Brain pericyte (primary cell): ENCODE data around the gene MBNL1.
"Not testable (repeated sequence)": the region's sequence is repeated elsewhere in the genome, so short reads cannot be mapped to it uniquely, and the experiment has no call there.

Experiments used
- DNase-seq: peaks from one replicate; pipeline ENCODE4 v3.0.0-alpha.2; 2012; ENCODE audit warnings: low read depth, low spot score

The MBNL1 gene

GRCh38 chr3:152319256-152319655 lies 50.5 kb downstream of the MBNL1 start:
- DNase-seq, result no peak

DNA sequence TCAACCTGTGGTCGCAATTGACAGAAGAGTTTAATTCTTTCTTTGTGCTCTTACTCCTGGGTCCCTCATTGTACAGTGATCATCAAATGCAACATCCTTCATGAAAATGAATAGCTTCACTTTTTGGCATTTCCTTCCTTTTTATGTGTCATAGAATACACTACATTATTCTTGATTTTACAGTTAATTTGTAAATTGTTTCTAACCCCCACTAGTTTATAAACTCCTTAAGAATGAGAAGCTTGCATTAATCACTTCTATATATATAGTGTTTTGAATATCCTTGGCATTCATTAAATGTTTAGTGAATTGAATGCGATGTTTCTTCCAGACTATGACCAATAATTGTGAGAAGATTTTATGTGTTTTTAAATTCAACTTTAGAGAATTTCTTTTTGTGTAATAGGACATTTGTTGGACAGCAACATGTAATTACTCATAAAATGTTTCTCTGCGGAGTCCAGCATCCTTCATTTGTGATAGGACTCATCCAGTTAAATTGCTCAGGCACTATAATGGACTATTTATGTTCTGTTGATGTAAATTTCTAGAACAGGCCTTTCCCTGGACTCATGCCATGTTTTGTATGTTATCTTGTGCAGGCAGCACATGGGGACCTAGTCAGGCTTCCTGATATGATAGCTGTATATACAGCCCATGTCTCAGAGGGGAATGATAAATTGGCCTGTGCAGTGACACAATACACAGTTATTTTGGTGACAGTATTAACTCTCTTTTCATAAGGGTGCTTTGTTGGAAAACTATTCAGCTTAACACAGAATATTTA lies 51.3 kb downstream of the MBNL1 start:
- no peak for DNase-seq

DNA sequence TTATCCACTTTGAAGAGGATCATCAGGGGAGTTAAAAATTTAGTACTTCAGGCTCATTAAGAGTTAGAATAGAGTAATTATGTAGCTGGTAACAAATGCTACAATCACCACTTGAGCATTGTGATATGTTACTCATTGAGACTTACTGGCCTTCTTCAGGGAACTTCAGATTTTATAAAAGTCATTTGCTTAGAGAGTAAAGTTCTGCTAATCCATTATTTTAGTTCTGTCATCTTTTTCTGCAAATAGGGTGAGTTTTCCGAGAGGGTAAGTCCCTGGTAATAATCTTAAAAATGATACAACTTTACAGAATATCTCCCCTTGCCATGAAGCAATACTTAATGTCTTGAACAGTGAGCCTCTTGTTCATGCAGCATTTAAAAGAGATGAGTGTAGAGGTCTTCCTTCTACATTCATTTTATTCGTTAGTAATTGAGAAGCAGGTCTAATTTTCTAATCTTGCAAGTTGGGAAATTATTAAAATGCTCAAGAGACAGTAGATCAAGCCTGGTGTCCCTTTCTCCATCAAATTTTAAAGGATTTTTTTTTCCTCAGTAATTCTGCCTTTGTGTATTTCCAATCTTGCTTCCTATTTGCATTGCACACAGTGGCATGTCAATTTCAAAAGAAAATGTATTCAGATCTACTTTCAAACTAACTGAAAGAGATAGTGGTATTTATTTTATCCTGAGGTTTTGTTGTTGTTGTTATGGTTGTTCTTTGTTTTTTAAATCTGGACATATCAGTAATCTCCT lies 52.6 kb downstream of the MBNL1 start:
- no peak for DNase-seq

DNA sequence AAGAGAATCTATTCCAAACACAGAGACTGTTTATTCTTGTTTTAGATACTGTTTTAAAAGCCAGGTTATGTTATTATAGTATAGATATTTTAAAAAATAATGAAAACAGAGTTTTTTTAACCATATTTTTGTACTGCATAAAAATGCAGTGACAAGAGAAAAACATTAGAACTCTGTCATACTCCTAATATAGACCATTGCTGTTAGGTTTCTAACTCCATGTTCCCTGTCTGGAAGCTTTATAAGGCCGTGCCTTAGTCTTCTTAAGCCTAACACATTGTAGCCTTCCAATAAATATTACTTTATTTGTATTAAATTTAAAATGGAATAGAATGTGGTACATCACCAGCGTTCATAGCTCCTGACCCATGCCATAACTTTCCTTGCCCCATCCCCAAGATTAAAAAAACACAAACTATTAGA lies 53.2 kb downstream of the MBNL1 start:
- no peak for DNase-seq

DNA sequence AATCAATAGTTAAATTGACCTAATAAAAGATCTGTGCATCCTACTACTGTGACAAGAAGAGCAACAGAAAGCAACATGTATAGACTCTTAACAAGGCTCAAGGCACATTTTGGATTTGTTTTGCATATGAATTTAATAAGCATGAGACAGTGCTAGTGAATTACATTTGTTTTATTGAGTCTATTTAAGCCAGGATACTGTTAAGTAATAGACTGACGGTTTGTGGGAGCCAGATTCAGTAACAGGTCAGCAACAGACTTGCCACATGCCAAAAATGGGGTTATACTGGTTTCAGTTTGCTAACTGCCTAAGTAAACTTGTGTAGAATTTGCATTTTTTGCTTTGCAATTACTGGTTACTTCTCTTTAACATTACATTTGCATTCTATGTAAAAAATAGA lies 54.0 kb downstream of the MBNL1 start:
- DNase-seq, result no peak

GRCh38 chr3:152323834-152324233 lies 55.1 kb downstream of the MBNL1 start:
- DNase-seq, result no peak

GRCh38 chr3:152325136-152325535 lies 56.4 kb downstream of the MBNL1 start:
- DNase-seq, result no peak

DNA sequence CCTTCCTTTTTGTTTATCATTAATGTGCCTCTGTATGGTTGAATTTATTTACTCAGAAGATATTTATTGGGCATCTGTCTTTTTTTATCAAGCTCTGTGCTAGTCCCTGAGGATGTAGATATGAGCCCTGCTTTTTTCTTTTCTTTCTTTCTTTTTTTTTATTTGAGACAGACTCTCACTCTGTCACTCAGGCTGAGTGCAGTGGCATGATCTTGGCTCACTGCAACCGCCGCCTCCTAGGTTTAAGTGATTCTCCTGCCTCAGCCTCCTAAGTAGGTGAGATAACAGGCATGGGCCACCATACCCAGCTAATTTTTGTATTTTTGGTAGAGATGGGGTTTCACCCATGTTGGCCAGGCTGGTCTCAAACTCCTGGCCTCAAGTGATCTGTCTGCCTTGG lies 58.5 kb downstream of the MBNL1 start:
- DNase-seq, result no peak

GRCh38 chr3:152328841-152329240 lies 60.1 kb downstream of the MBNL1 start:
- peak; percentile 38 for DNase-seq

GRCh38 chr3:152330559-152330958 lies 61.8 kb downstream of the MBNL1 start:
- no peak for DNase-seq

DNA sequence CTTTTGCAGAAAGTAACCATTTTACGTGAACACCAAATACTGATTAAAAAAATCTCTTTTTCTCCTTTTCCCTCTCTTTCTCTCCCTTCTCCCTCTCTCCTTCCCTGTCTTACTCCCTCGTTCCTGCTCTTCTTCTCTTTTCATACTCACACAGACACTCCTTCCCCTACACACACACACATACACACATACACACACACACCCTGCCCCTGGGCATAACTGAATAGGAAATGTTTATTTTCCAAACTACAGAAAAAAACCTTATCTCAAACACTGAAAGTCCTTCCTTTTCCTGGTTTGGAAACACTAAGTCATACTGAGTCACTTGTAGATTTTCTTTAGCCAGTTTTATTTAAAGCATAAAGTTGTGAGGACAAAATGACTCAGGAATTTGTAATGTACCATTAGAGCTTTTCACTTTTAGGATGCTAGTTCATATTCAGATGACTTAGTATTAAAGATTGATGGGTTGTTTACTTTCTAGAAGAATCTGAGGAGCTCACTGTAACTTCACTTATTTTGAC lies 62.4 kb downstream of the MBNL1 start:
- DNase-seq, result no peak

- no peak for DNase-seq
Observed at GRCh38 chr3:152331998-152332397, 63.3 kb downstream of the MBNL1 start.

GRCh38 chr3:152333928-152334327 lies 65.2 kb downstream of the MBNL1 start:
- DNase-seq, result no peak

DNA sequence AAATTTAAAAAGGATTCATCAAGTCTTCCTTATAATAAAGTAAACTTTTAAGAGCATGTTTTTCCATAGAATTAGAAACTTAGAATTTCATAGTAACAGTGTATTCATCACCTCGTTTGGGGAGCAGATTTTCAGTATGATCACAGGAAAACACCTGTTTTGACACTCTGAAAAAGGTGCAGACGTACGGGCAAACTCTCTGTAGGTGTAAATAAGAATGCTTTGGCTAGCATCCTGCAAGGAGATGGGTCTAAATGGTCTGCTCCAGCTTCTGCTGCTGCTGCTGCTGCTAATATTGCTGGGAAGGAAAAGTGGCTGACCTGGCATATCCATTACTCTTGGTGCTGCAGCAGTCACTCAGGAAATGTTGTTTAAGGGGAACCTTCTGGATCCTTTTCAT lies 66.0 kb downstream of the MBNL1 start:
- no peak for DNase-seq

- DNase-seq, result no peak
Observed at GRCh38 chr3:152335273-152335672, 66.5 kb downstream of the MBNL1 start.

- DNase-seq, result not testable (repeated sequence)
Observed at GRCh38 chr3:152337337-152337736, 68.6 kb downstream of the MBNL1 start.

DNA sequence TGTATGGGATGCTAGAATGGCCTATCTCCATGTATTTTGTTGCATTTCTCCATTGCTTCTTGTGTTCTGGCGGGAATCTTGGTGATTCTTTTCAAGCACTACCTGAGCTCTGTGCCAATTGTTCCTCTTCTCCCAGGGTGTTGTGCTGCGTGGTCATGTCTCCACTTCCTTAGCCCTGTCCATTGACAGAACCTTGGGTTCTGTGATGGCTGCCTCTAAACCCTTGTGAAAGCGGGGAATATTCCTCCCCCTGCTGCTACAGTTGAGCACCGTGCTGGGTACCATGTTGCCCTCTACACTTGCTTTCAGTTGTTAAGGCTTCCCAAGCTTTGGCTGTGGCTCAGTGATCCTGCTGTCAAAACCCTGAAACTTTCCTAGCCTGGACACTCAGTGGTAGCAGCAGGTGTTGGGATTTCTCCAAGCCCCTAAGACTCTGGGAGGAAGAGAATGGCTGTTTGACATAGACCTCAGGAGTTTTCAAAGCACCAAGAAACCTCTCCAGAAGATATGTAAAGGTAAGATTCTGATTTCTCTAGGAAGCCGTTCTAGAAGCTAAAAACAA lies 69.5 kb downstream of the MBNL1 start:
- no peak for DNase-seq

- no peak for DNase-seq
Observed at GRCh38 chr3:152339881-152340505, 71.3 kb downstream of the MBNL1 start.

GRCh38 chr3:152345233-152345632 lies 76.5 kb downstream of the MBNL1 start:
- no peak for DNase-seq

- DNase-seq, result no peak
Observed at GRCh38 chr3:152346058-152346457, 77.3 kb downstream of the MBNL1 start.

GRCh38 chr3:152346740-152347139 lies 78.0 kb downstream of the MBNL1 start:
- no peak for DNase-seq
